IPS DF 4.7 (cell line): ENCODE results near the gene XYLB.

Experiments
- DNase-seq: peaks from one replicate; pipeline ENCODE4 v3.0.0-alpha.2; 2013; ENCODE audit warnings: low spot score; ENCODE audit errors: extremely low read depth

Gene XYLB

DNA sequence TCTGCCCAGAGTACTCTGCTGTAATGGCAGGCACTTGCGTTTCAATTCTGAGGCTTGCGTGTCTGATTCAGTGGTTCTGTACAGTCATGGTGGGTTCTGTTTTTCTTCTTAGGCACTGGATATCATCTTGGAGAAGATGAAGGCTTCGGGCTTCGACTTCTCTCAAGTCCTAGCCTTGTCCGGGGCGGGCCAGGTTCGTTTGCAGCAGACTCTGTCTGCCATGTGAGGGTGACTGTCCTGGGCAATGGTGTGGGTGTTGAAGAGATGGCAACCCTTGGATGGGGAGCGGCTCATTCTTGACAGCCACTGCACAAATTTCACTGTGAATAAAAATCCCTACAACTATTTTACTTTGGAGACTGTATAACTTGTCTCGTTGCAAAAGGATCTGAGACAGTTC lies 16.2 kb downstream of the XYLB start:
- DNase-seq, result no peak

DNA sequence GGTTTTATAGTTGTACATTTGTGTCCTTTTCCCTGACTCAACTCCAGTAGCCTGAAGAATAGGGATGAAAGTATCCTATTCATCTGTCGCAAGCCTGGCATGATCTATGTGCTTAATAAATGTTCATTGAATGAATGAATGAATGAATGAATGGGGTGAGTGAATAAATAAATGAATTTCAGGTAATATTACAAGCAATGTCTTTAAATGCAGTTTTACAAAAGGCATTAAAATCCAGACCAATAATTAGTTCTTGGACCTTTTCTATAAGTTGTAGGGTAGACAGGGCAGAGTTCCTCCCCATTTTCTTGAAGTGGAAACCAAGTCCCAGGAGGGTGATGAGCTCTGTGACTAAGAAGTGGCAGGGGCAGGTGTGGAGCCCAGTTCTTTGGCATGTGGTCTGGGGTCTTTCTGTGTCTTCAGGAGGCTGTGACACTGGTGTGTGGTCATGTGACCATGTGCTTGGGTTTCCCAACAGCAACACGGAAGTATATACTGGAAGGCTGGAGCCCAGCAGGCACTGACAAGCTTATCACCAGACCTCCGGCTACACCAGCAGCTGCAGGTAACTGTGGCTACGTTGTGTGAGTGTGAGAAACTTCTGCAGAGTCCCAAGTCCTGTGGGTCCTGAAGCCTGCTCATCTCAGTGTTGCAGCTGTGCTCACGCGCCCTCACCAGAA lies 18.3 kb downstream of the XYLB start:
- DNase-seq, result no peak

- no peak for DNase-seq
These were observed 19.0 kb downstream of the XYLB start for GRCh38 chr3:38365469-38366062.

GRCh38 chr3:38366082-38366481 lies 19.5 kb downstream of the XYLB start:
- no peak for DNase-seq

- no peak for DNase-seq
These were observed 21.2 kb downstream of the XYLB start for GRCh38 chr3:38367779-38368178.

DNA sequence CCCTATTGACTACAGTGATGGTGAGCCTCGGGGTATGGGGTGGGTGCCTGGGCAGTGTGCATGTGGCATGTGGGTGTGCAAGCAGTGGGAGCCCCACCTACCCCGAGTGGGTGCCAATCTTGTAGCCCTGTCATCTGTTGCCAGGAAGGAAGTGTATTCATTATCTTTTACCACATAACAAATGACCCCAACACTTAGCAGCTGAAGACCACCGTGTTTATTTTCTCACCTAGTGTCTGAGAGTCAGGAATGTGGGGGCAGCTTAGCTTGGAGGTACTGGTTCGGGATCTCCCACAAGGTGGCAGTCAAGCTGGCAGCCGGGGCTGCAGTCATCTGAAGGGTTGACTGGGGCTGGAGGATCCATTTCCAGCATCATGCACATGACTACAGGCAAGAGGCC lies 21.7 kb downstream of the XYLB start:
- no peak for DNase-seq

DNA sequence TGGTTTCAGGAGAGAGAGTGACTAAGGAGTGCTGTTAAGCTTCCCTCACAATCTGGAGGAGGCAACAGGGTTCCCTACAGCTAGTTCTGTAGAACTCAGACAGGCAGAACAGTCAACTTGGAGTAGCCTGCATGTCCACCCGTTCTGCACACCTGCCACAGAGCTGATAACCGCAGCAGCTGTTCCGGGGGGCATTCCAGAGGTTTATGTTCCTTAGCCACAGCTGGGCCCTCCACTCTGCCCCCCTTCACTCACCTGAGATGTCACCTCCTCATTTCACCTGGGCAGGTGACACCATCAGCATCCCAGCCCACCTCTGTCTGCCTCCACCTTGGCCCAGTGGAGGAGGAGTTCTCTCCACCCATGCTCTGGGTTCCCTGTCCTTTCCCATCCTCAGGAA lies 22.6 kb downstream of the XYLB start:
- DNase-seq, result no peak

DNA sequence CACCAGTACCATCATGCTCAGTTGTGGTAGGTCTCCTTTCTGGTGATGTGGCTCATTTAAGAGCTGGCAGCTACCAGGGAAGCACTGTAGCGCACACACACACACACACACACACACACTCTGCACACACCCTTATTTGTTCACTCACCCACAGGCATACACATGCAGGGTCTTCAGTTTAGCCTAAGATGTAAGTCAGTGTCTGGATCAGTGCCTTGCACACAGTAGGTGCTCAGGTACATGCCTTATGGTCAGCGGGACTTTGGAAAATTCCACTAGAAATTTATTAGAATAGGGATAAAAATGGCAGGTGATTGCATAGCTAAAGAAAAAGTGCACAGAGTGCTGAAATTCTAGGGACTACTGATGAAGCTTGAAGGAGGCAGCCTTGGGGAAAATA lies 23.6 kb downstream of the XYLB start:
- DNase-seq, result no peak

GRCh38 chr3:38370861-38371260 lies 24.3 kb downstream of the XYLB start:
- no peak for DNase-seq

DNA sequence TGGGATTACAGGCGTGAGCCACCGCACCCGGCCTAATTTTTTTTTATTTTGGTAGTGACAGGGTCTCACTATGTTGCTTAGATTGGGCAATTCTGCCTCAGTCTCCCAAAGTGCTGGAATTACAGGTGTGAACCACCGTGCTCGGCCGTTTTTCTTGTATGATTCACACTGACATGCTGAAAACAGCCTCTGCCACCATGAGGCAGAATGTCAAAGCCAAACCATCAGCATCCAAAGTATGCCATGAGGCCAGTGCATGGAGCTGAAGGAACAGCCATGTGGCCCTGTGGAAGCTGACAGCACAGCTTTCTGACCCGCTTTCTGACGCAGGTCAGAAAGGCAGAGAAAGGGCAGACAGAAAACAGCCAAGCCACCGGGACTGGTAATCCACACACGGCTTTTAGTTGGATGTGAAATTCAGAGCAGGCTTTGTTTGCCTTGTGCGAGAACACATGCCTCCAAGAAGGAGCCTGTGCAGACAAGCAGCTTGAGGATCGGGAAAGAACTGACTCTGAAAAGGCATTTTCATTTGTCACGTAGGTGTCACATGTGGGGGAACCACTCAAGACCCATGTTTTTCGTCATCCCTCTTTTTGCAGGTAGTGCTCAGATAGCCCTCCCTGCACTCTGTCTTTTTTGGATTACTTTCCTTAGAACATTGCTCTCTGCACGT lies 25.1 kb downstream of the XYLB start:
- DNase-seq, result no peak

- DNase-seq, result no peak
These were observed 25.6 kb downstream of the XYLB start for GRCh38 chr3:38372214-38372601.

DNA sequence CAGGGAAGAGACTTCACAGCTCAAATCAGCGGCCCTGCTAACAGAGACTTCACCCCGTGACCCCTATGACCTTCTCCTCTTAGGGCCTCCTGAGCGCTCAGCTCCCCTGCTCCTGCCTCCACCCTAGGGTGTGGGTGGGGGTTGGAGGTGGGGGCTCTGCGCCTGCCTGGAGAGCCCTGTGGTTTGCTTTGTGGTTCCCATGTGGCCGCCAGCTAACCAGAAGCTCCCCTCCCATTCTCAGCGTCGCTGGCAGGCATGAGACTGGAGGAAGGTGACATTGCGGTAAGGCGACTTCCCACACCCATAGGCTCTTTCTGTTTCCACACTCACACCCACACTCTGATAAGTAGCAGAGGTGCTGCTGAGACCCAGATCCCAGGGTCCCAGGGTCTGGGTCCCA lies 27.6 kb downstream of the XYLB start:
- no peak for DNase-seq

GRCh38 chr3:38375072-38375471 lies 28.5 kb downstream of the XYLB start:
- DNase-seq, result no peak

DNA sequence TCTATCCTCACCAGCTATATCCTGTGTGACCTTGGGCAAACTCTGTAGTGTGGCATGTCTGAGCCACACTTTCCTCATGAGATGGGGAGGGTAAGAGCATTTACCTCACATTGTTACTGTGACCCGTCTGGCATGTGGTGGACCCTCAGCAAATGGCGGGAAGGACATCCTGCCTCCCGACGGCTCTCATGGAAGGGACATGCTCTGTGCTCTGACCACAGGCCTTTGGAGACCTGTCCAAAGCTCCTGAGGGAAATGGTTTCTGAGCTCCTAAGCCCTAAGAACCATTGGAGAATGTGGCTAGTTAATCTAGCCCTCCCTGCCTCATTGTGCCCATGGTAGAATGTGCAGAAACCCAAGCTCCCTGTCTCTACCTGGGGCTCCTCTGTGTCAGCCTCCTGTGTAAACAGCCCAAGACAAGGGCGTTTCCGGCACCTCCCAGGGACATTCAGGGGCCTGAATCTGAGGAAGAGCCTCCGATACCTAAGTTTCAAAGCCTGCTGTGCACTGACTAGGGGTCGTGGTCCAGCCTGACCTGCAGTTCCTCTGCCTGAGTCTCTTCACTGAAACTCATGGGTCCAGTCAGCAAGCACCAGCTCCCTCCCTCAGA lies 29.0 kb downstream of the XYLB start:
- DNase-seq, result no peak

DNA sequence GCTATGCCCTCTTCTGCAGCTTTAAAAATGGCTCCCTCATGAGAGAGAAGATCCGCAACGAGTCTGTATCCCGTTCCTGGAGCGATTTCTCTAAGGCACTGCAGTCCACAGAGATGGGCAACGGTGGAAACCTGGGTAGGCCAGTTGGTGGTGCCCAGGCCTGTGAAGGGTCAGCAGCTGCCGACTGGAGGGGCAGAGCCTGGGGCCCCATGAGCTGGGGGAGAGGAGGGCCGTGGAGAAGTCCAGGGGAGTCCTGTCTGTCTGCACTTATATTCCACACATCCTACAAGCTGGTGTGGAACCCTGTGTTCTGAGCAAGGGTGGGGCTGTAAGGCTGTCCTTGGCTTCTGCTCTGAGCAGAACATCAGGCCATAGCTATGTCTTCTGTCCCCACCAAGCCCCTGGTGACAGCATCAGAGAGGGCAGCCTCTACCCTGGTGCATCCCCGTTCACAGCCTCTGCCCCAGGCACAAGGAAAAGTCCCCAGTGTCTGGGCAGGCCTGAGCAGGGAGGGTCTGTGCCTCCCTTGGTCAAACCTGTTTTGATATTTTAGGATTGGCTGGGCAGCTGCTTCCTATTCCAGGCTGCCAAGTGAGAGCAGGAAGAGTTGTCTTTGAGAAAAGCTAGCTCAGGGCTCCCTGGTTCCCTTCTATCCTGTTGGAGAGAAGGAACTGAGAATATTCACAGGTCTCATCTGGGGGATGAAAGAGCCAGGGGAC lies 29.7 kb downstream of the XYLB start:
- DNase-seq, result no peak

DNA sequence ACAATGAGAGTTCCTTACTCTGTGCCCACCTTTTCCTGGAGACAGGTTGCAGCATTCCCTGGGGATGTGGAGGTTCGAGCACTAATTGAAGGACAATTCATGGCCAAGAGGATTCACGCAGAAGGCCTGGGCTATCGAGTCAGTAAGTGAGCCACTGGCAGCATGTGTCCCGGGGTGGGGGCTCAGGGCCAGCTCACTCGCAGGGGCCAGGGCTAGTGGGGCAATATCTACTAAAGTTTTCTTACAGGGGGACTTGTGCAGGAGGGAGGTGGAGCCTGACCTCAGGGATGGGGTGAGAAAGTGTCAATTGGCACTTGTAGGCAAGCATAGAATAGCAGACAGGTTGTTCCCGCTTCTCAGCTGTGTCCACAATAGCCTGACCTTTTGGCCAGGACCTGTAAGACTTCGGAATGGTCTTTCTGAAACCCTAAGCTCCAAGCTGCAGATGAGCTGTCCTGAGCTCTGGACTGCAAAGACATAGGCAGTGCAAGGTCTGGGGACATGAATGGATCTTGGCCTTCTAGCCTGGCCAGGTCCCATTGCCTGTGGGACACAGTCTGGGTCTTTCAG lies 32.7 kb downstream of the XYLB start:
- DNase-seq, result no peak

GRCh38 chr3:38382506-38383080 lies 36.0 kb downstream of the XYLB start:
- DNase-seq, result no peak

DNA sequence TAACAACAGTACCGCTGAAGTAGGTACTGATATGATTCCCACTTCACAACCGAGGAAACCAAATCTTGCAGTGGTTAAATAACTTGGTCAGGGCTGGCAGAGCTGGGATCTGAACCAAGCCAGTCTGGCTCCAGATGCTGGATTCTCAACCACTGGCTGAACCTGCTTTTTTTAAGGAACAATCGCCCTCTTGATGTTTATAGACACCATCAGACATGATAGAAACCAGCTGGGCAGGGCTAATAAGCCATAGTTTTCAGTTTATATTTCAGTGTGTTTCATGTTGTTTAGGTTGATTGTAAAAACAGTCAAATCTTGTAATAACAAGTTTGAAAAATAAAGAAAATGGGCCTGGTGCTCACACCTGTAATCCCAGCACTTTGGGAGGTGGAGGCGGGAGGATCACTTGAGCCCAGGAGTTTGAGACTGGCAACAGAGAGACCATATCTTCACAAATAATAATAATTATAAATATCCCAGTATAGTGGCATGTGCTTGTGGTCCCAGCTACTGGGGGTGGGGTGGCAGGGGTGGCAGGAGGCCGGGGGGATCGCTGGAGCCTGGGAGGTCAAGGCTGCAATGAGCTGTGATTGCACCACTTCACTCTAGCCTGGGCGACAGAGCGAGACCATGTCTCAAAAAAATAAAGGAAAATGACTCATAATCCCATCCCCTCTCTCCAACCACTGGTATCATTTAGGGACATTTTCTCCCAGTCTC lies 36.7 kb downstream of the XYLB start:
- DNase-seq, result no peak

GRCh38 chr3:38386992-38387750 lies 40.6 kb downstream of the XYLB start:
- no peak for DNase-seq

DNA sequence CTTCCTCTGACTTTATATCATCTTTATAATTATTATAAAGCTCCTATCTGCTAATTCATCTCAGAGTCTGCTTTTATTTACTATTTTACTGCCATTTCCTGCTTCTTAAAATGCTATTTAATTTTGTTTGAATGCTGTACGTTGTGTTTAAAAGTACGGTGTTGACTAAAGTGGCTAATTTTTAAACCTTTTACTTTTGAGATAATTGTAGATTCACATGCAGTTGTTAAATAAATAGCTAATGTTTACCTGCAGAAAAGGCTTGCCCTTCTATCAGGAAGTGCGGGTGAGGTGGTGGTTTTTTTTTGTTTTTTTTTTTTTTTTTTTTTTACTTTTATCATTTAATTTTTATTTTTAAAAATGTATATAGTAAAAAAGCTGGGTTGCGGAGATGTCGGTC lies 41.3 kb downstream of the XYLB start:
- no peak for DNase-seq
